Endothelial cell of umbilical vein (primary cell): ENCODE results near the gene GRM4.

Experiments
- CTCF ChIP-seq, 2 donors: IDR thresholded peaks; 1 replicate in 1 of 2; 2 replicates in 1 of 2; pipeline ENCODE4 v1.5.1; 2011; ENCODE audit warnings: low read length in 2 of 2, mild to moderate bottlenecking in 2 of 2, moderate library complexity in 2 of 2, control low read depth in 1 of 2, inconsistent platforms in 1 of 2, low read depth in 1 of 2; ENCODE audit not compliant: insufficient read depth in 1 of 2; ENCODE audit errors: extremely low read depth in 1 of 2
- POLR2A ChIP-seq: IDR thresholded peaks from 2 replicates; pipeline ENCODE4 v1.6.1; 2012; ENCODE audit warnings: low read depth, mild to moderate bottlenecking, control low read depth, low read length

GRCh38 chr6:34145161-34146020, 496 bp downstream of the GRM4 start:
- TF ChIP-seq CTCF (IDR thresholded peaks at IDR 0.05; ENCODE audit: extremely low read depth in 1 of 2, insufficient read depth in 1 of 2, low read depth in 1 of 2, low read length in 2 of 2) (no peak), POLR2A (no peak)
